Fibroblast of skin of left quadriceps (primary cell): ENCODE data around the gene LRRC28.

ENCODE experiments used
- DNase-seq, 2 experiments: peaks; one replicate each; pipeline ENCODE4 v3.0.0-alpha.2; 2013; ENCODE audit warnings: low read depth in 2 of 2

Gene LRRC28

DNA sequence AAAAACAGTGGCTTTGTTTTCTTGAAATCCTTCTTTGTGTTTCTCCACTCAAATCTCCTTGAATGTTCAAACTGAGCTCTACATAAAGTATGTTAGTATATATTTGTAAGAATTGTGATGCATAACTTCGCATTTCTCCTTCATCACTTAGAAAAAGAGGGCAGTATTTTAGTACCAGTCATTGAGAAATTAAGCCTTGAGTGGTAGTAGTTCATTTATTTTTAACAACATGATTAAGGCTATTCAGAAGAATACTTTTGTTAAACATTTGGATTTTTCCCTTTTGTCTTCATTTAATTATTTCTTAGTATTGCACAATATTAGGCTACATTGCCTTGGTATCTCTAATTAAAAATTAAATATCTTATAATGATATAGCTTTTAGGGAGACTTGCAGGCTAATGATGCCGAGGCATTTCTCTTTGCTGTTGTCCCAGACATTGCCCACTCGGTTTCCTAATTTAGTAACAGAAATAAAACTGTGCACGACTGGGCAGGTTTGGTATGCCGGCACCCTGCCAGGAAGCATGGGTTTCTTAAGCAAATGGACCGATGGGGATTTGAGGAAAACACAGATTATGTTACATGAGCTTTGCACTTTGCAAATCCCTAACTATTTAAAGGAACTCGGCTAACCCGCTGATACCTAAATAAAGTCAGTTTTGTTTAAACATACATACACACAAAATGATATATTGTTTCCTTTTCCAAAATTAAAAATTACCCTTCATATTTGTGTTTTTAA lies 54.7 kb downstream of the LRRC28 start:
- peak; percentile 41 to 54 for DNase-seq

- DNase-seq, result no peak
Observed at GRCh38 chr15:99306694-99307338, 55.5 kb downstream of the LRRC28 start.

DNA sequence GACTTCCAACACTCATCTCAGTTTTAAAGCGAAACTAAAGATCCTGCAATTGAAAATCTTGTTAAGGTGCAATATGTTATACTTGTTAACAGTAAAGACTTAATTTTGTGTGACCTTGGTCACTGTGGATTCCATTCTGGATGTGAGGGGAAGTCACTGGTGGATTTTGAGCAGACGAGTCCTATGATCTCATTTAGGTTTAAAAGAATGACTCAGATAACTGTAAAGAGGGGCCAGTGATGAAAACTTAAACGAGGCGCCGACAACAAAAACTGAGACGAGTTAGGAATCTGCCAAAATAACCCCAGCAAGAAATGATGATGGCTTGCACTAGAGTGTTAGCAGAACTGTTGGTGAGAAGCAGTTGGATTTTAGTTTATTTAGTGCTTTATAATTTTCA lies 56.5 kb downstream of the LRRC28 start:
- no peak for DNase-seq

DNA sequence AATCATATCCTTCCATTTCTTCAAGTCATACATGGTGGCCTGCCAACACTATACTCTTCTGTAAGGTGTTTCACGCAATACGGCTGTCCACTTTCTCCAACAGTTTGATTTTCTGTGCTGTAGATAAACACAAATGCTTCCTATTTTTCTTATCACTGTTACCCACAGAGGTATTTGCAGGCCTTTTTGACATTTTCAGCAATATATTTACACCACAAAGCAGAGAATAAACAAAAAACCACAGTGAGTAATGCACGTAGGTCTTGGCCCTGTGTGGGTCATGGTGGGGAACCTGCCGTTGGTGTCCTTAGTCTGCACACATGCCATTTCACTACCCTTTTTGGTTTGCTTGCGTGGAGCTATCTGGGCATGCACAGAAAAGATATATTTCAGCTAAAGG lies 59.5 kb downstream of the LRRC28 start:
- DNase-seq, result no peak

DNA sequence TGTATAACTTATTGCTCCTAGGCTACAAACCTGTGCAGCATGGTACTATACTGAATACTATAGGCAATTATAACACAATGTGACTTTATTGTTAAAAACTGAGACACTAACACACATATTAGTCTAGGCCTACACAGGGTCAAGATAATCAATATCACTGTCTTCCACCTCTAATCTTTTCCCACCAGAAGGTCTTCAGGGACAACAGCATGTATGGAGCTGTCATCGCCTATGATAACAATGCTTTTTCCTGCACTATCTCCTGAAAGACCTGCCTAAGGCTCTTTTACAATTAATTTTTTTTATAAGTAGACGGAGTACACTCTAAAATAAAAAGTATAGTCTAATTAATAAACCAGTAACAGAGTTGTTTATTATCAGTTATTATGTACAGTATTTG lies 60.9 kb downstream of the LRRC28 start:
- no peak for DNase-seq

GRCh38 chr15:99312794-99313193 lies 61.5 kb downstream of the LRRC28 start:
- no peak for DNase-seq

DNA sequence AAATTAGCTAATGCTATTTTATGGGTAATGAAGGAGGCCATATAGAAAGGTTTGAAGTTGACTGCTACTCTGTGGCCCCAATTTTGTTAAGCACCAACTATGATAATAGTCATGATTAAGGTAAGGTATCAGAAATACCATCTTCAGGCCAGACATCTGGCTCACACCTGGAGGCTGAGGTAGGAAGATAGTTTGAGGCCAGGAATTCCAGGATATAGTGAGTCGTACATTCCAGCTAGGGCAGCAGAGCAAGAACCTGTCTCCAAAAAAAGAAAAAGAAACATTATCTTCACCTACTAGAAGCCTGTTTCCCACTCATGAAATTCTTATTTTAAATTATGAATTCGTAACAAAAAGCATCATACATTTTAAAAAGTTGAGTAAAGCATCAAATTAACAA lies 64.4 kb downstream of the LRRC28 start:
- no peak for DNase-seq

GRCh38 chr15:99320374-99321215 lies 69.3 kb downstream of the LRRC28 start:
- no peak for DNase-seq

- DNase-seq, result no peak
Observed at GRCh38 chr15:99321468-99321867, 70.2 kb downstream of the LRRC28 start.

- no peak for DNase-seq
Observed at GRCh38 chr15:99322643-99323405, 71.5 kb downstream of the LRRC28 start.

DNA sequence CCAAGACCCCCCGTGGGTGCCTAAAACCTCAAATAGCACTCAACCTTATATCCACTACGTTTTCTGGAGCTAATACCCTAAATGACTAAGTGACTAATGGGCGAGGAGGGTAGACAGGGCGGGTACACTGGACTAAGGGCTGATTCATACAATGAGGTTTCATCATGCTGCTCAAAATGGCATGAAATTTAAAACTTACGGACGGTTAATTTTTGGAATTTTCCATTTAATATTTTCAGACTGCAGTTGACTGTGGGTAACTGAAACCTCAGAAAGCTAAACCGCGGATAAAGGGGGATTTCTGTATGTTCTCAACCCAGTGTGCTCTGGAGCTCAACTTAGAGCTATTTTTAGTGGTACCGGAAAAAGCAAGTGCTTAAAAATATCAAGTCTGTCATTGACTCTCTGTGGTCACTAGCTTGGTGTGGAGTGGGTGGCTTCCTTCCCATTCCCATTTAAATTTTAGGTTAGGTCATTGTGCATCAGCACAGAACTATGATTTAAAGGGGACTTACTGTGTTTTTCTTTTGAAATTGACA lies 72.9 kb downstream of the LRRC28 start:
- no peak for DNase-seq

GRCh38 chr15:99324700-99325099 lies 73.4 kb downstream of the LRRC28 start:
- DNase-seq, result no peak

GRCh38 chr15:99326235-99326634 lies 75.0 kb downstream of the LRRC28 start:
- DNase-seq, result no peak

- no peak for DNase-seq
Observed at GRCh38 chr15:99328106-99329072, 77.1 kb downstream of the LRRC28 start.

- DNase-seq, result no peak
Observed at GRCh38 chr15:99331381-99331780, 80.1 kb downstream of the LRRC28 start.

GRCh38 chr15:99333413-99333812 lies 82.1 kb downstream of the LRRC28 start:
- no peak for DNase-seq

- no peak for DNase-seq
Observed at GRCh38 chr15:99333981-99334380, 82.7 kb downstream of the LRRC28 start.

DNA sequence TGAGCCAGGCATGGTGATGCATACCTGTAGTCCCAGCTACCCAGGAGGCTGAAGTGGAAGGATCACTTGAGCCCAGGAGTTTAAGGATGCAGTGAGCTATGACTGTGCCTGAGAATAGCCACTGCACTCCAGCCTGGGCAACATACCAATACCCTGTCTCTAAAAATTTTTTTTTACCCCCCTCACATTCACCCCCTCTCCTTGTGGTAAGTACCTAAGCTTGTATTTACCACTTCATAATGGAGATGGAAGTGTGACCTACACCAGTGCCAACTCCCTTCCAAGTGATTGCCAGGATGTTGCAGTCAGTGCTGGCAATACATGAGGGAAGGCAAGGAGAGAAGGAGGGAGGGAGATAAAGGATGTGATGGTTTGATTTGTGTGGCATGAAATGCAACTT lies 84.2 kb downstream of the LRRC28 start:
- DNase-seq, result no peak

- DNase-seq, result no peak
Observed at GRCh38 chr15:99336794-99337193, 85.5 kb downstream of the LRRC28 start.

- DNase-seq, result no peak
Observed at GRCh38 chr15:99340347-99340746, 89.1 kb downstream of the LRRC28 start.
